Heart right ventricle (tissue), 16 donors: ENCODE measurements around the gene CDC42BPA. TPM values are rescaled to one million over a fixed set of nuclear protein-coding genes. Genes with fewer than 3 reads are reported as not detected.
"Not testable (repeated sequence)": the region's sequence is repeated elsewhere in the genome, so short reads cannot be mapped to it uniquely, and the experiment has no call there.

ENCODE experiments used
- ATAC-seq, 8 donors: fragments of 200-7000 bp; cut with Tn5 transposase; one replicate each; pipeline ENCODE4 v1.9.1; 2020; ENCODE audit warnings: mild to moderate bottlenecking in 8 of 8, moderate library complexity in 8 of 8, moderate number of reproducible peaks in 1 of 8
- DNase-seq, 2 donors: peaks; one replicate each; pipeline ENCODE4 v3.0.0-alpha.2; 2020
- H3K27ac ChIP-seq, 10 donors: fragments of 200-600 bp; sonication (generic) in 2 of 10; one replicate each; pipeline versions ENCODE4 v1.5.0 to v1.8.0; 2020 to 2022; ENCODE audit warnings: mild to moderate bottlenecking in 3 of 10
- H3K27me3 ChIP-seq, 7 donors: fragments of 200-600 bp; one replicate each; pipeline ENCODE4 v1.8.0; 2021 to 2022; ENCODE audit warnings: mild to moderate bottlenecking in 2 of 7
- H3K36me3 ChIP-seq, 9 donors: fragments of 200-600 bp; sonication (generic) in 1 of 9; one replicate each; pipeline versions ENCODE4 v1.5.0 to v1.8.0; 2020 to 2022; ENCODE audit warnings: mild to moderate bottlenecking in 2 of 9
- H3K4me1 ChIP-seq, 9 donors: fragments of 200-600 bp; sonication (generic) in 1 of 9; one replicate each; pipeline versions ENCODE4 v1.5.0 to v1.8.0; 2020 to 2022; ENCODE audit warnings: mild to moderate bottlenecking in 4 of 9
- H3K4me3 ChIP-seq, 10 donors: fragments of 200-600 bp; sonication (generic) in 2 of 10; one replicate each; pipeline versions ENCODE4 v1.5.0 to v1.8.0; 2020 to 2022; ENCODE audit warnings: mild to moderate bottlenecking in 7 of 10, moderate library complexity in 2 of 10
- H3K9me3 ChIP-seq, 11 donors: fragments of 200-600 bp in 10 of 11; sonication (generic) in 2 of 11; one replicate each; pipeline versions ENCODE4 v1.5.0 to v1.8.0; 2013 to 2022; ENCODE audit warnings: mild to moderate bottlenecking in 2 of 11, control low read depth in 1 of 11, moderate library complexity in 1 of 11
- CTCF ChIP-seq, 9 donors: fragments of 200-600 bp; sonication (generic) in 2 of 9; IDR thresholded peaks; one replicate each; pipeline versions ENCODE4 v1.5.0 to v1.8.0; 2021 to 2022; ENCODE audit warnings: antibody characterized with exemption in 9 of 9, mild to moderate bottlenecking in 5 of 9, moderate library complexity in 1 of 9
- WGBS, 2 donors: extraction: QIAGEN DNeasy Blood & Tissue Kit; methylation state at CpG; one replicate each; pipeline ENCODE4 v1.1.7; 2013; ENCODE audit warnings: inconsistent platforms in 1 of 2; 5-methylcytosine and 5-hydroxymethylcytosine counted together
- intact Hi-C, 10 donors: fragments of 100-400 bp; cut with DNase I; formaldehyde crosslinking; loops; one replicate each; pipeline versions ENCODE4 v1.11.1 to v1.14.2; 2022
- polyA plus RNA-seq, 2 donors: library from polyadenylated mRNA; stranded (reverse); fragments of 200-250 nt; gene quantifications; one replicate each; pipeline ENCODE4 v1.2.3, GENCODE V29; 2013
- total RNA-seq, 10 donors: library from RNA; stranded (reverse); fragmentation: NEBNext Ultra II Directional in 3 of 10; extraction: Animal tissue kit (Norgen Biotek cat#: 25700) in 3 of 10; gene quantifications; one replicate each; pipeline versions ENCODE4 v1.2.1 to v1.2.4, GENCODE V29; 2021 to 2023
- donor health status: Arrhythmogenic right ventricular cardiomyopathy.
- donor health status: ischemic (EF 13 %, LVEDD 7.1; RV severe dilation, severe dysfunction).
- donor health status: healthy with polysubstance abuse.
- donor health status: DM: no; HTN: yes; CAD: no.
- donor health status: DM: no; HTN: no; CAD: no.
- donor health status: ischemic (EF 25% LVEDD 6.9; RV normal size, moderate dysfunction).
- donor health status: ischemic (EF 25% LVEDD 5.7; RV mildly dilated, moderate dysfunction).
- donor health status: healthy.
- donor health status: DM: yes; HTN: yes; CAD: no.
- donor health status: Ischemic cardiomyopathy.
- donor health status: ischemic (EF 35%, LVEDD 5.7; RV mildly dilated, moderate dysfunction).
- donor health status: nonischemic (EF 11% LVEDD 7.7; RV severe dilation, severe dysfunction).
- donor health status: DM: yes; HTN: yes; CAD: no.
- donor health status: PGD.
- donor health status: ischemic (EF 29% LVEDD 5.4; RV normal size, mild dysfunction).
- donor health status: nonischemic (EF 23%, LVEDD 6.1; RV moderate dilation, normal function).

CDC42BPA gene
- total and polyA plus RNA-seq, 12 donors: 8.6 to 39.5 (median 31.5) TPM

GRCh38 chr1:227342075-227342829, 24.0 kb upstream of the CDC42BPA start:
- H3K4me1 ChIP-seq: peaks cover 0 to 4% (median 0%) of the 10 kb centered on the region in 9 donors
- peaks cover 0 to 21% (median 4%) of the 10 kb centered on the region in 11 donors for H3K9me3 ChIP-seq
- no peaks in the 10 kb centered on the region for H3K27me3 ChIP-seq
- TF ChIP-seq CTCF (IDR thresholded peaks at IDR 0.05): no peak
- no peak overlapping the region for H3K4me3 ChIP-seq
- intact Hi-C loops: no loop called here
- H3K36me3 ChIP-seq: no peaks in the 10 kb centered on the region
- DNase-seq (no peak), ATAC-seq (no peak)
- 96 to 98% methylated on average over 3 of the region's 3 CpGs for WGBS, 2 donors
- no peak overlapping the region for H3K27ac ChIP-seq

- intact Hi-C loops, H3K4me3 ChIP-seq, H3K27me3 ChIP-seq, H3K4me1 ChIP-seq, H3K27ac ChIP-seq, DNase-seq, H3K36me3 ChIP-seq, ATAC-seq: not testable (repeated sequence)
- 96% methylated on average over 4 of the region's 4 CpGs for WGBS, 2 donors
- peaks cover 0 to 22% (median 7%) of the 10 kb centered on the region in 11 donors for H3K9me3 ChIP-seq
Measured at GRCh38 chr1:227336136-227336535, 17.8 kb upstream of the CDC42BPA start.

- WGBS, 2 donors: 78 to 82% methylated on average over 5 of the region's 5 CpGs
- Histone ChIP-seq H3K36me3 (no peaks in the 10 kb centered on the region), H3K27me3 (no peaks in the 10 kb centered on the region), H3K9me3 (peaks cover 0 to 22% (median 7%) of the 10 kb centered on the region in 11 donors), H3K4me1 (no peaks in the 10 kb centered on the region), H3K4me3 (no peak overlapping the region), H3K27ac (no peak overlapping the region)
- DNase-seq: no peak
- TF ChIP-seq CTCF (IDR thresholded peaks at IDR 0.05): no peak
- intact Hi-C loops: no loop called here
- no peak for ATAC-seq
Measured at GRCh38 chr1:227335242-227336020, 17.1 kb upstream of the CDC42BPA start.

GRCh38 chr1:227333423-227333822, 15.1 kb upstream of the CDC42BPA start:
- H3K4me3 ChIP-seq: no peak overlapping the region
- no peaks in the 10 kb centered on the region for H3K27me3 ChIP-seq
- no peaks in the 10 kb centered on the region for H3K4me1 ChIP-seq
- ATAC-seq (no peak), DNase-seq (no peak)
- peaks cover 0 to 14% (median 5%) of the 10 kb centered on the region in 11 donors for H3K9me3 ChIP-seq
- intact Hi-C loops: no loop called here
- TF ChIP-seq CTCF (IDR thresholded peaks at IDR 0.05): no peak
- no peak overlapping the region for H3K27ac ChIP-seq
- H3K36me3 ChIP-seq: no peaks in the 10 kb centered on the region
- 97 to 98% methylated on average over 4 of the region's 4 CpGs for WGBS, 2 donors
